Upper lobe of left lung (tissue), 4 donors: ENCODE data around the gene PXDN.

Source experiments
- CTCF ChIP-seq, 6 experiments: fragments of 450-650 bp in 4 of 6; fragments of 200-600 bp in 2 of 6; sonication (generic) in 2 of 6; IDR thresholded peaks; one replicate each; pipeline ENCODE4 v1.5.1; 2016 to 2019; ENCODE audit warnings: antibody characterized with exemption in 6 of 6
- EP300 ChIP-seq, 4 donors: sonication (generic); formaldehyde crosslinking; IDR thresholded peaks; one replicate each; pipeline ENCODE4 v1.5.1; 2017; ENCODE audit warnings: antibody characterized with exemption in 4 of 4, control low read depth in 2 of 4
- POLR2A ChIP-seq, 4 donors: fragments of 450-650 bp; IDR thresholded peaks; one replicate each; pipeline ENCODE4 v1.5.1; 2016 to 2017; ENCODE audit warnings: antibody characterized with exemption in 4 of 4, mild to moderate bottlenecking in 2 of 4
- POLR2AphosphoS5 ChIP-seq, 2 donors: sonication (generic); formaldehyde crosslinking; IDR thresholded peaks; one replicate each; pipeline ENCODE4 v1.5.1; 2017; ENCODE audit warnings: antibody characterized with exemption in 2 of 2

GRCh38 chr2:1690056-1690775 lies 54.1 kb downstream of the PXDN start:
- no peak for TF ChIP-seq CTCF (IDR thresholded peaks at IDR 0.05)
- TF ChIP-seq EP300 (IDR thresholded peaks at IDR 0.05), result no peak
- no peak for TF ChIP-seq POLR2A (IDR thresholded peaks at IDR 0.05)
- no peak for TF ChIP-seq POLR2AphosphoS5 (IDR thresholded peaks at IDR 0.05)
